ENCODE results near the gene DNAJC8.

Gene DNAJC8

GRCh38 chr1:28172713-28173150 is 60.1 kb downstream of the DNAJC8 start:
- no peak for DNase-seq (ENCODE audit: low spot score)

DNA sequence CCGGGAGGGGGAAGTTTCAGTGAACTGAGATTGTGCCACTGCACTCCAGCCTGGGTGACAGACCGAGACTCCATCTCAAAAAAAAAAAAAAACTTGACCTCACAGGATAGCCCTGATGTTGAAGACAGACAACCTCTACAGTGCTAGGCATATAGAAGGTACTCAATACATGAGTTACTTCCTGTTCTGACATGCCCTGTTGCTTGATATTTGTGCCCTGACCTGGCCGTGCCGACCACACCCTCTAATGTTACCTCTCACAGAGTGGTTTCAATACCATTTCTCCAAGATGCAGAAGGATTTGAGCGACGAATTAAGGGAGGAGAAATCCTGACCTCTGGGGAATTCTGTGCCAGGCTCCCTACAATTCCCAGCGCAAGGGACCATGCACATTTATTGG is 61.6 kb downstream of the DNAJC8 start:
- DNase-seq (ENCODE audit: low spot score), result no peak

DNA sequence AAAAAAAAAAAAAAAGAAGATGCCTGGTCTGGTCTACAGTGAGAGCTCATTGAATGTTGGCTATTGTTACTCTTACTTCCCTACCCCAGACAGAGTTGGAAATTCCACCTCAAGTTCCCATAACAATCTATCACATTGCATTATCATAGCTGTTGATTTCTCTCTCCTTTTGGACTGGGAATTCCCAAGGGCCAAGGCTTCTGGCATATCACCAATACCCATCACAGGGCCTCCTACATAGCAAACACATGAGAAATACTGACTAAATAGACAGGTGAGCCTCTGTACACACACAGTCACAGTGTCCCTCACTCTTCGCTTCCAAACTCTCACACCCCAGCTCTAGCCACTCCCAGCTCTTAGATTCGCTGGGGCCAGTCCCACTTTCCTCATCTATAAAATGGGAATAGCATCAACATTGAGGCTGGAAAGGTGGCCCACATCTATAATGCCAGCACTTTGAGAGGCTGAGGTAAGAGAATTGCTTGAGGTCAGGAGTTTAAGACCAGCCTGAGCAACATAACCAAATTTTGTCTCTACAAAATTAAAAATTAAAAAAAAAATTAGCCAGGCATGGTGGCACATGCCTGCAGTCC is 62.7 kb downstream of the DNAJC8 start:
- DNase-seq (ENCODE audit: low spot score), result no peak

GRCh38 chr1:28163496-28164161 is 69.2 kb downstream of the DNAJC8 start:
- no peak for DNase-seq (ENCODE audit: low spot score)

DNA sequence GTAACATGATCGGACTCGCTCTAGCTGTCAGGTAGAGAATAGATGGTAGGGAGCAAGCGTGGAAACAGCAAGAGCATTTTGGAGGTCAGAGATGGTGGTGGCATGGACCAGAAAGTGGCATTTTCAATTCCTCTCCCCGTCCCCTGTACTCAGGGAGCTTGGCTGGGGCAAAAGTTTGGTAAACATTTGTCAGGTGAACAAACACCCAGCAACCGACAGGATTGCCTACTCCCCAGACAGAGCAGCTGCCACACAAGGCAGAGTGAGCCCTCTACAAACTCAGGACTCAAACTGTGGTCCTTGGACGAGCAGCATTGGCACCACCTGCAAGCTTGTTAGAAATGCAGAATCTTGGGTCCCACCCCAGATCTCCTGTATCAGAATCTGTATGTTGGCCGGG is 70.7 kb downstream of the DNAJC8 start:
- no peak for DNase-seq (ENCODE audit: low spot score)

DNA sequence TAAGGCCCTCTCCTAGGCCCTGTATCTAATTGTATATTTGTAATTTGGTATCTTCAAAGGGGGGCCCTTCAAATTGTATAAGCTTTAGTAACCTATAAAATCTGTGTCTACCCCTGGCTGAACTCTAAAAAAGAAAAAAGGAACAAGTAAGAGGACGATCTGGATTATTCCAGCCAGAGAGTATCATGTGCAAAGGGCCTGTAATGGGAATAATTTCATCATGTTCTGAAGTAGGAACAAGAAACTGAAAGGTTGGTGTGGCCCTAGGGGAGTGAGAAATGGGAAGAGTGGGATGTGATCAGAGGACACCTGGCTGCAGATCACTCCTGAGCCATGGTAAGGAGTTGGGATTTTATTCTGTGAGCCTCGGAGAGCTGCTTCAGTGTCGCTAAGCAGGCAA is 71.1 kb downstream of the DNAJC8 start:
- no peak for DNase-seq (ENCODE audit: low spot score)

DNA sequence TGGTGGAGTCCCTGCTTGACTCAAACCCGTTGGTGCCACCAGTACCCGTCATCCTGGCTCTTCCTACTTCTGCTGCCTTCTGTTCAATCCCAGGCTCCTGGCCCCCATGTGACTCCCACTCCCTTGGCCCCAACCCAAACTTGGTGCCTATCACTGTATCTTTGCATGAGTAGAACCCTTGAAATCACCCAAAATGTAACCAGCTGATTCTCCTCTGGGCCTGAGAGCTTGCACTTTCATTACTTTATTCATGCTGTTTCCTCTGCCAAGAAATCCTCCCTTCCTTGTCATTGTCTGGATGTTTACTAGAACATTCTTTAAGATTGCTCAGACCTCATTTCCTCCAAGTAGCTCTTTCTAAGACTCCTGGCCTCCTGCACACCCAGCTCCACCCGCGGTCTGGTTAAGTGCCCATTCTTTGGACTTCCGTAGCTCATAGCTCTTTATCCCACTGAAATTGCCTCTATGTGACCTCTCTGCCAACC is 72.0 kb downstream of the DNAJC8 start:
- no peak for DNase-seq (ENCODE audit: low spot score)

DNA sequence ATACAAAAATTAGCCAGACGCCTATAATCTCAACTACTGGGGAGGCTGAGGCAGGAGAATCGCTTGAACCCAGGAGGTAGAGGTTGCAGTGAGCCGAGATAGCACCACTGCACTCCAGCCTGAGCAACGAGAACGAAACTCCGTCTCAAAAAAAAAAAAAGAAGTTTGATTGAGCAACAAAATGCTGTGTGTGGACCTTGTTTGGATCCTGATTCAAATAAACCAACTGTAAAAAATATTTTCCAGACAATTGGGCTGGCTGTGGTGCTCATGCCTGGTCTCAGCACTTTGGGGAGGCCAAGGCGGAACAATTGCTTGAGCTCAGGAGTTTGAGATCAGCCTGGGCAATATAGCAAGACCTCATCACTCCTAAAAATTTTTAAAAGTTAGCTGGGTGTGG is 73.1 kb downstream of the DNAJC8 start:
- DNase-seq (ENCODE audit: low spot score), result no peak

DNA sequence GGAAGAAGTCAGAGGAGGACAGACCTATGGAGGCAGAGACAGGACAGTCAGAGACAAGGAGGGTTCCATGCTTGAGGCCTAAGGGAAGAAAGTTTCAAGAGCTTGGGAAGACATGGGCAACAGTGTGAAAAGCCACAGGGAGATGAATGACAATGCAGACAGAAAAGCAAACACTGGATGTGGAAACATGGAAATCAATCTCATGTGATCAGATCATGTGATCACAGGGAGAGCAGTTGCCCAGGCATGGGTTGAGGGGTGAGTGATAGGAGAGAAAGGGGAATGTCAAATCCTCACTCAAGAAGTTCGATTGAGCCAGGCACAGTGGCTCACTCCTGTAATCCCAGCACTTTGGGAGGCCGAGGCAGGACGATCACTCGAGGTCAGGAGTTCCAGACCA is 73.6 kb downstream of the DNAJC8 start:
- DNase-seq (ENCODE audit: low spot score), result no peak

GRCh38 chr1:28157894-28158293 is 74.9 kb downstream of the DNAJC8 start:
- peak; percentile 80 for DNase-seq (ENCODE audit: low spot score)

DNA sequence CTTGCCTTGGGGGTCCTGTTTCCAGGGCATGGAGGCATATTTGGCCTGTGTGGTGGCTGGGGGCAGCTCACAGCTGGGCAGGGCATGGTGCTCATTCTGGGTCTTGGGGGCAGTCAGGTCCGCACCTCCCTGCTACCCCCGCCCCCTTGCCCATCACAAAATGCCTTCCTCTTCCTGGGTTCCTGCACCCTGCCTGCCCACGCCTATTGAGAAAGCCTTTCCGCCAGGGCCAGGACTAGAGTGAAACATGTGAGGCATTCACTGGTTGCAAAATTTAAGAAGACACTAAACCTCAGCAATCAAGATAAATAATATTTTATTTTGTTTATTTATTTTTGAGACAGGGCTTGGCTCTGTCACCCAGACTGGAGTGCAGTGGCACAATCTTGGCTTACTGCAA is 76.0 kb downstream of the DNAJC8 start:
- DNase-seq (ENCODE audit: low spot score), result no peak

GRCh38 chr1:28155628-28156027 is 77.2 kb downstream of the DNAJC8 start:
- no peak for DNase-seq (ENCODE audit: low spot score)

DNA sequence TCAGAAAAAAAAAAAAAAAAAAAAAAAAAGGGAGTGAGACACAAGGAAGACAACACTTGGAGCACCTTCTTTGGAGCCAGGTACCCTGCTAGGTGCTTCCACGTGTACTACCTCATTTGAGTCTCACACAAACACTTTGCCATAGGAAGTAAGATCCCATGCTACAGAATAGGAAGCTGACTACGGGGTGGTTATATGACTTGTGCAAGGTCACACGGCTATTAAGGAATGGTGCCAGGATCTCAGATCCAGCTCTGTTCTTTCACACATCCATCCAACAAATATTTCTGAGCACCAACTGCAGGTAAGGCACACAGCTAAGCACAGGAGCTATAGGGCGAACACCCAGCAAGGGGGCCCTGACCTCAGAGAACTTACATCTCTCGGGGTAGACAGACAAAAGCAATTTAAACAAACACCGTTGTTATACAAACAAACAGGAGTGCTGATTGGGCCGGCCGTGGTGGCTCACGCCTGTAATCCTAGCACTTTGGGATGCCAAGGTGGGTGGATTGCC is 78.7 kb downstream of the DNAJC8 start:
- DNase-seq (ENCODE audit: low spot score), result no peak

All from SK-N-DZ (cell line).